AG20443 (cell line): Measurements from ENCODE around the gene MYCBP2.
"Not testable (repeated sequence)": the region's sequence is repeated elsewhere in the genome, so short reads cannot be mapped to it uniquely, and the experiment has no call there.

Source experiments
- DNase-seq: peaks from one replicate; pipeline ENCODE4 v3.0.0; 2012; ENCODE audit warnings: low spot score, mixed read lengths

Gene MYCBP2

DNA sequence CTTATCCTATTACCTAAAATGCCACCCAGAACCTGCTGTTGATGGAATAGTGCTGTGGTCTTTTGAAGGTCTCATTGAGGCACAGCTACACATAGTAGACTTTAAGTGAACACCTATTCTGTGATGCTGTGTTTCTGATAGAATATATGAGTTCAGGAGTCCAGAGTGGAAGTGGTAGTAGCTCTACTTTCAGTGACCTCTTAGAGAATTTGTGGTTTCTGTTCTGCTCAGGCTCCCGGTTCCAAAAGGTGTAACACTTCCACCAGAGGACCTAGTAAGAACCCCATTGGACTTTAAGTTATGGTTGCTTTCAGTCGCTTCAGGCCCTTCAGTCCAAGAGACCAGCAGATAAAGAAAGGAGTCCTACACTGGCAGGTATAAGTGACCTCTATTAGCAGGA lies 11.4 kb upstream of the MYCBP2 start:
- DNase-seq: no peak

GRCh38 chr13:77337159-77337558 lies 10.3 kb upstream of the MYCBP2 start:
- DNase-seq: no peak

- no peak for DNase-seq
Observed at GRCh38 chr13:77335543-77335942, 8.6 kb upstream of the MYCBP2 start.

- DNase-seq: no peak
Observed at GRCh38 chr13:77333594-77333993, 6.7 kb upstream of the MYCBP2 start.

- DNase-seq: no peak
Observed at GRCh38 chr13:77331421-77331820, 4.5 kb upstream of the MYCBP2 start.

GRCh38 chr13:77329911-77330584 lies 3.2 kb upstream of the MYCBP2 start:
- DNase-seq: no peak

DNA sequence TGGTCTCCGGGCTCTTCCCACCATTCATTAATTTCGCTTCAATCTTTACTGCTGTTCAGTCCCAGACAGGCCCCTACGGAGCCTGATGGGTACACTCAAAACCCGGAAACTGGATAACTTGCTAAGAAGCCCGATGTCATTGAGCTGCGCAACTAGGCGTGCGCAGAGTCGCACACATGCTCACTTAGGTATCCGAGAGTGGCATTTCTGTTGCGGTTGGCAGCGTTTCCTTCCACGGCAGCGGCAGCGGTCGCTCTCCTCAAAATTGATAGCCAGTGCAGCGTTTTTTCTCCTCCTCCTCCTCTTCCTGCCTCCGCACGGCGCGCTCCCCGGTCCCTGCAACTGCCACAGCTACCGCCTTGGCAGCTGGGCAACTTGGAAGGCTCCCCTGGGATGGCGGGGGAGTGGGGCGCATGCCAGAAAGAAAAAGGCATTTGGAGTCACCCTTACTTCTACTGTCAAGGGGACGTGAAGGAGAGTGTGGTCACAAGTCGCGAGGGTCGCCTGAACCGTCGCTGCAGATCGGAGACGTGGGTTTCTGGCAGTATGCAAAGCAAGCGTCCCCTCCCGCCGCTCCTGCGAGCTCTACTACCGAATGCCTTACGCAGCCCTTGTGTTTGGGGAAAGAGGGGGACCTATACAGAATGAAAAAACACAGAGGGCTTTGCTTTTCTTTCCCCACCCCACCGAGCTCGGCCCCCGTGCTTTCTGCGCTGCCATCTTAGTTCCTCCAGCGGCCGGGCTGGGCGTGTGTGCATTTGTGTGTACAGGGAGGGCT lies 2.4 kb upstream of the MYCBP2 start:
- peak; percentile 87 for DNase-seq

GRCh38 chr13:77328819-77329132 lies 1.9 kb upstream of the MYCBP2 start:
- DNase-seq: no peak

- no peak for DNase-seq
Observed at GRCh38 chr13:77325371-77325980, 1.4 kb downstream of the MYCBP2 start.

- no peak for DNase-seq
Observed at GRCh38 chr13:77323858-77324257, 3.0 kb downstream of the MYCBP2 start.

GRCh38 chr13:77319536-77319935 lies 7.4 kb downstream of the MYCBP2 start:
- DNase-seq: no peak

DNA sequence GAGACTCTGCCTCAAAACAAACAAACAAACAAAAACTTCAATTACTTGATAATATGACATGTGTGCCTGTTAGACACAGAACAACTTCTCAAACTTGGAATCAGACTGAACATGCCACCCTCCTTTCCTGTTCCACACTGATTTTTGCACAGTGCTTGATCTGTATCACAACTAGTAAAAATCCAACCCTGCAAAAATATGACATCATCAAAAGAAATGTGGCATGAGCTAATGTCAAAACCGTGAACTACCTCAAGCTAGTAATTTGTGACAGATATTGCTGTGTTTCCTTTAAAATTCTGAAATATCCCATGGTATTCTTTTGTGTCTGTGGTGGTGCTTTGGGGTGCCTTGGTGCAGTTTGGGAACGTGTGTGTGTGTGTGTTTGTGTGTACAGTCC lies 8.2 kb downstream of the MYCBP2 start:
- no peak for DNase-seq

DNA sequence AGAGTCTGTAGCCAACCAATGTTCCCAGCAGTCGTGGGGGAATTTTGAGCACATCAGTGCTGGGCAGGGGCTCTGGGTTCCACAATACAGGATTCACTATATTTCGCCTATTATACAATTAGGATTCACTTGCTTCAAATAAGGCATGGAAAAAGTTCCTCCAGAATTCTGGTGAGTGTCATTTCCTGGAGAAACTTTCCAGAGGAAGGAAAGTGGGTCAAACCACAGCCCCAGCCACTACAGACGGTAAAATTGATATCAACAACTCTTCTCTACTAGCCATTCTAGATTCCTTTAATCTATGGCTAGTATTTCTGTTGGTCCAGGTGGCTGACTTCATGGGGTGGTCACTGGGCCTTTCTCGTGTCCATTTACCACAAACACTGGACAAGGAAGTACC lies 10.5 kb downstream of the MYCBP2 start:
- DNase-seq: no peak

GRCh38 chr13:77315509-77315908 lies 11.4 kb downstream of the MYCBP2 start:
- not testable (repeated sequence) for DNase-seq

DNA sequence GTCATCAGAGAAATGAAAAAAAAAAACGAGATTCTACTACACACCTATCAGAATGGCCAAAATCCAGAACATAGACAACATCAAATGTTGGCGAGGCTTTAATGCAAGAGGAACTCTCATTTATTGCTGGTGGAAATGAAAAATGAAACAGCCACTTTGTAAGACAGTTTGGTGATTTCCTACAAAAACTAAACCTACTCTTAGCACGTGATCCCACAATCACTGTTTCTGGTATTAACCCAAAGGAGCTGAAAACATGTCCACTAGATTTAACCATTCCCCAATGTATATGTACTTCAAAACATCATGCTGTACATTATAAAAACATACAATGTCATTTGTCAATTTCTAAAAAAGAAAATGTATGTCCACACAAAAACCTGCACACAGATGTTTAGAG lies 13.0 kb downstream of the MYCBP2 start:
- DNase-seq: no peak

DNA sequence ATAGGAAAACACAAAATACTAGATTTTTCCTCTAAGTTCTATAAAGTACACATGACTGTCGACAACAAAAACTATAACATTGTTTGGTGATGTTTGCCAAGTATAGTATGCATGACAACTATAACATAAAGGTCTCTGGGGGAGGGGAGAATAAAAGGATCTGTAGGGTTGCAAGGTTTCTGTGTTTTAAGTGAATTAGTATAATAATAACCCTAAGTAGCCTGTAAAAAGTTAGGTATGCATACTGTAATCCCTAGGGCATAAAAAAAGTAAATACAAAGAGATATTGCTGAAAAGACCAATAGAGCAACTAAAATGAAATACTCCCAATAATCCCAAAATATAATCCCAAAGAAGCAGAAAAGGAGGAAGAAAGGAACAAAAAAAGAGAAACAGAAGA lies 14.6 kb downstream of the MYCBP2 start:
- no peak for DNase-seq

- DNase-seq: peak; percentile 25
Observed at GRCh38 chr13:77310579-77311279, 16.2 kb downstream of the MYCBP2 start.

DNA sequence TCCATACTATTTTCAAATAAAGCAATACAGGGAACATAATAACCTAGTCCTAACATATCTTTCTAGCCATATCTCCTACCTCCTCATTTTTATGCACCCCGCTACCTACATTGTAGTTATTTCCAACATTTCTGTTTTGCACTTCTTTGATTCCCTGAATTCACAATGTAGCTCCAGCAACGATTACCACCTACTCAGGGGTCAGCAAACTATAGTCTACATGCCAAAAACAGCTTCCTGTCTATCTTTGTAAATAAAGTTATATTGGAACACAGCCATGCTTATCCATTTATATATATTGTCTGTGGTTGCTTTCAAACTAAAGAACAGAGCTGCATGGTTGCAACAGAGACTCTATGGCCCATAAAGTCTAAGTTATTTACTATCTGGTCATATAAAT lies 16.7 kb downstream of the MYCBP2 start:
- no peak for DNase-seq

- no peak for DNase-seq
Observed at GRCh38 chr13:77309254-77309653, 17.6 kb downstream of the MYCBP2 start.

DNA sequence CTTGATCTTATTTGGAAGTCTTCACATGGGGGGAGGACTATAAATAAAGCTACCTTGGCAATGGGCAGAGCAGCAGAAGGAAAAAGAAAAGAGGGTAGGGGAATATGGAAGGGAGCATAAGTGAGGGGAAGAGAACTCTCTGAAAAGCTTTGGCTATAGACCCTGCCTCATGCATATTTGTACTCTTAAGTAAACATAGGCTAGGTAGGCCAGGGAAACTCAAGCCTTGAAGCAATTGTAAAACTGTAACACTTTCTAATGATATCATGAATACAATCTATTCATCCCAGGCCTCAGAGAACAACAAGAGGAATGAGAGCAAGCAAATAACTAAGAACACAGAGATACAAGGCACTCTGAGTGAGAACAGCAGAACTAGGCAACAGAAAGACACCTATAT lies 20.4 kb downstream of the MYCBP2 start:
- DNase-seq: no peak

- DNase-seq: no peak
Observed at GRCh38 chr13:77305266-77305665, 21.6 kb downstream of the MYCBP2 start.

DNA sequence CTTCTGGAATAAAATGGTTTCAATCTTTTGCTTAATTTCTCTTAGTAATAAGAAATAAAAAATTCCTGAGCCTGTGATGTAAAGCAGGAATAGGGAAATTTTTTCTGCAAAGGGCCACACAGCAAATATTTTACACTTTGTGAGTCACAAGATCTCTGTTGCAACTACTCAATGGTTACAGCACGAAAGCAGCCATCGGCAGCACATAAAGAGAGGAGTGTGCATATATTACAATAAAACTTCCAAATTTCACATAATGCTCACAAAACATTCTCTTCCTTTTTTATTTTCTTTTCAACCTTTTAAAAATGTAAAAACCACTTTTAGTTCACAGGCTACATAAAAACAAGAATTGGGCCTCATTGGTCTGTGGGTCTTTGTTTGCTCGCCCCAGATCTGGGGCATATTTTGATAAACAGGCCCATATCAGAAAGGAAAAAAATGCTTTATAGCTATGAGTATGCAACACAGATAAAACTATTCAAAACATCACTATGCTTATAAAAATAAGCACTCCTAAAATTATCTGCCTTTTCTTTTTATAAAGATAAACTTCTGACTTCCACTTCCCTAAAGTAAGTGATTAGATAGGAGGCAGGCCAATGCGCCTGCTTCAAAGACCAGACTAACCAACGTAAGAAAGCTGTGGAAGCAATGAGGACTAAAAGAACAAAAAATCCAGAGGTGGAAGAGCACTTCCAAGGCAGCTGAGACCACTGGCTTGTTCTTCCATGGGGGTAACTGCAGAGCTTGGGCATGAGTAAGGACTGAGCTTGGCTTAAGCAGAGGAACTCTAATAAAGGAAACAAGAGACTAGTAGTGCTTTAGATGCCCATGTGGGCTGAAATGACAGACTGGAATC lies 26.5 kb downstream of the MYCBP2 start:
- peak; percentile 40 for DNase-seq
